ENCODE data around the gene HOXC6.

The HOXC6 gene

DNA sequence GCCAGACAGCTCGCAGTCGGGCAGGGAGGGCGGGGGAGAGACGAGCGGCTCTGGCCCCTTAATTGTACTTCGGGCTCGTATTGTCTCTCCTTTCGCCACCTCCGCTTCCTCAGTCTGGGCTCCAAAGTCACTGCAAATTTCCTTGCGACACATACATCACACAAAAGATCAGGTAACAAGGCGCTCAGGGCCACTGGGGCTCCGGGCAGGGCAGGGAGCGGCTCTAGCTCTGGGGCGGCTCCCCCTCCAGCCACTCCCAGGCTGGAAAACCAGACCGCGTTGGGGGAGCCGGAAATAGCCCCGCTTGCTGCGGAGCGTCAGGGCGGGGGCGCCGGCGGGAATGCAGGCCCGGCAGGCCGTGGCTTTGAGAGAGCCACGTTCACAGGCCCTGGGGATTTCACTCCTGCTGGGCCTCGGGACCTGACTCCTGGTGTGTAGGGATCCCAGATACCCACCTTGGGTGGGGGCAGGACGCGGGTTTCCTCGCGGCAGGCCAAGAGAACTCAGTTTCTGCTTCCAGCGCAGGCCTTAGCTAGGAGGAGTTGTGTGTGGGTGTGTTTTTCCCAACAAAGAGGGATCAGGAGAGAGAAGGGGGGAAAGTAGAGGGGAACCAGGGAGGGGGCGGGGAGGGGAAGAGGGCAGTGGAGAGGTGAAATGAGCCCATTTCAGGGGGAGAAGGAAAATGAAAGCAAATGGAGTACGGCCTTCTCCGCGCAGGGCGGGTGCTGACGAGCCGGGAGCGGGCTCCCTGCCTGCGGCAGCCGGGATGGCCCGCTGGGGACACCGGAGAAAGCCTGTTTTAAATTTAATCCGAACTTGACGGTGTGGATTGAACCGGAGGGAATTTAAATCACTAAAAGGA, 32.6 kb upstream of the HOXC6 start (continued):
- TF ChIP-seq ZIC2 (tag by site-specific recombination; IDR thresholded peaks at IDR 0.05) (peak; percentile 93), OSR2 (tag by site-specific recombination; IDR thresholded peaks at IDR 0.05) (no peak), ZFP69B (tag by site-specific recombination; IDR thresholded peaks at IDR 0.05) (peak; percentile 35; the same call in 1 of the 2 replicates), ZNF600 (tag by site-specific recombination; IDR thresholded peaks at IDR 0.05) (peak; percentile 97), ZSCAN23 (tag by site-specific recombination; IDR thresholded peaks at IDR 0.05) (no peak), ZNF184 (tag by site-specific recombination; IDR thresholded peaks at IDR 0.05) (no peak), MEIS1 (CRISPR knock-in tag; IDR thresholded peaks at IDR 0.05; ENCODE audit: borderline replicate concordance) (no peak), ZNF585B (tag by site-specific recombination; IDR thresholded peaks at IDR 0.05) (no peak), ZNF239 (tag by site-specific recombination; IDR thresholded peaks at IDR 0.05) (0 out of 2 replicates have a peak, but pooled peaks have one; percentile 30), ZNF785 (tag by site-specific recombination; IDR thresholded peaks at IDR 0.05) (no peak), ZNF558 (tag by site-specific recombination; IDR thresholded peaks at IDR 0.05) (no peak), ZNF426 (tag by site-specific recombination; IDR thresholded peaks at IDR 0.05) (no peak), MYNN (tag by site-specific recombination; IDR thresholded peaks at IDR 0.05; ENCODE audit: borderline replicate concordance) (no peak), ZNF837 (tag by site-specific recombination; IDR thresholded peaks at IDR 0.05) (no peak), ZNF221 (tag by site-specific recombination; IDR thresholded peaks at IDR 0.05; ENCODE audit: borderline replicate concordance) (no peak), ZNF768 (tag by site-specific recombination; IDR thresholded peaks at IDR 0.05) (no peak), ZNF514 (tag by site-specific recombination; IDR thresholded peaks at IDR 0.05) (no peak), SCRT1 (tag by site-specific recombination; IDR thresholded peaks at IDR 0.05; ENCODE audit: borderline replicate concordance) (no peak), ZNF530 (tag by site-specific recombination; IDR thresholded peaks at IDR 0.05; ENCODE audit: low read depth) (no peak), GLIS2 (tag by site-specific recombination; IDR thresholded peaks at IDR 0.05) (peak; percentile 81), ZNF2 (tag by site-specific recombination; IDR thresholded peaks at IDR 0.05) (peak; percentile 90), ZNF561 (tag by site-specific recombination; IDR thresholded peaks at IDR 0.05; ENCODE audit: borderline replicate concordance) (peak; percentile 14; the same call in 1 of the 2 replicates), ZBTB21 (tag by site-specific recombination; IDR thresholded peaks at IDR 0.05) (0 out of 2 replicates have a peak, but pooled peaks have one; percentile 9), ZNF404 (tag by site-specific recombination; IDR thresholded peaks at IDR 0.05) (no peak), ZNF292 (tag by site-specific recombination; IDR thresholded peaks at IDR 0.05; ENCODE audit: borderline replicate concordance, low read depth) (no peak), KLF1 (tag by site-specific recombination; IDR thresholded peaks at IDR 0.05) (peak; percentile 96)
- TF ChIP-seq, protein P1, sequence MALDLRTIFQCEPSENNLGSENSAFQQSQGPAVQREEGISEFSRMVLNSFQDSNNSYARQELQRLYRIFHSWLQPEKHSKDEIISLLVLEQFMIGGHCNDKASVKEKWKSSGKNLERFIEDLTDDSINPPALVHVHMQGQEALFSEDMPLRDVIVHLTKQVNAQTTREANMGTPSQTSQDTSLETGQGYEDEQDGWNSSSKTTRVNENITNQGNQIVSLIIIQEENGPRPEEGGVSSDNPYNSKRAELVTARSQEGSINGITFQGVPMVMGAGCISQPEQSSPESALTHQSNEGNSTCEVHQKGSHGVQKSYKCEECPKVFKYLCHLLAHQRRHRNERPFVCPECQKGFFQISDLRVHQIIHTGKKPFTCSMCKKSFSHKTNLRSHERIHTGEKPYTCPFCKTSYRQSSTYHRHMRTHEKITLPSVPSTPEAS (tag by site-specific recombination; IDR thresholded peaks at IDR 0.05), result peak; percentile 28; the same call in 1 of the 2 replicates
- TF ChIP-seq, protein P2, sequence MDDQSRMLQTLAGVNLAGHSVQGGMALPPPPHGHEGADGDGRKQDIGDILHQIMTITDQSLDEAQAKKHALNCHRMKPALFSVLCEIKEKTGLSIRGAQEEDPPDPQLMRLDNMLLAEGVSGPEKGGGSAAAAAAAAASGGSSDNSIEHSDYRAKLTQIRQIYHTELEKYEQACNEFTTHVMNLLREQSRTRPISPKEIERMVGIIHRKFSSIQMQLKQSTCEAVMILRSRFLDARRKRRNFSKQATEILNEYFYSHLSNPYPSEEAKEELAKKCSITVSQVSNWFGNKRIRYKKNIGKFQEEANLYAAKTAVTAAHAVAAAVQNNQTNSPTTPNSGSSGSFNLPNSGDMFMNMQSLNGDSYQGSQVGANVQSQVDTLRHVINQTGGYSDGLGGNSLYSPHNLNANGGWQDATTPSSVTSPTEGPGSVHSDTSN (CRISPR knock-in tag; IDR thresholded peaks at IDR 0.05), result peak; percentile 50
- TF ChIP-seq, protein P3, sequence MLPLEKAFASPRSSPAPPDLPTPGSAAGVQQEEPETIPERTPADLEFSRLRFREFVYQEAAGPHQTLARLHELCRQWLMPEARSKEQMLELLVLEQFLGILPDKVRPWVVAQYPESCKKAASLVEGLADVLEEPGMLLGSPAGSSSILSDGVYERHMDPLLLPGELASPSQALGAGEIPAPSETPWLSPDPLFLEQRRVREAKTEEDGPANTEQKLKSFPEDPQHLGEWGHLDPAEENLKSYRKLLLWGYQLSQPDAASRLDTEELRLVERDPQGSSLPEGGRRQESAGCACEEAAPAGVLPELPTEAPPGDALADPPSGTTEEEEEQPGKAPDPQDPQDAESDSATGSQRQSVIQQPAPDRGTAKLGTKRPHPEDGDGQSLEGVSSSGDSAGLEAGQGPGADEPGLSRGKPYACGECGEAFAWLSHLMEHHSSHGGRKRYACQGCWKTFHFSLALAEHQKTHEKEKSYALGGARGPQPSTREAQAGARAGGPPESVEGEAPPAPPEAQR (tag by site-specific recombination; IDR thresholded peaks at IDR 0.05), result no peak
- TF ChIP-seq, protein P4, sequence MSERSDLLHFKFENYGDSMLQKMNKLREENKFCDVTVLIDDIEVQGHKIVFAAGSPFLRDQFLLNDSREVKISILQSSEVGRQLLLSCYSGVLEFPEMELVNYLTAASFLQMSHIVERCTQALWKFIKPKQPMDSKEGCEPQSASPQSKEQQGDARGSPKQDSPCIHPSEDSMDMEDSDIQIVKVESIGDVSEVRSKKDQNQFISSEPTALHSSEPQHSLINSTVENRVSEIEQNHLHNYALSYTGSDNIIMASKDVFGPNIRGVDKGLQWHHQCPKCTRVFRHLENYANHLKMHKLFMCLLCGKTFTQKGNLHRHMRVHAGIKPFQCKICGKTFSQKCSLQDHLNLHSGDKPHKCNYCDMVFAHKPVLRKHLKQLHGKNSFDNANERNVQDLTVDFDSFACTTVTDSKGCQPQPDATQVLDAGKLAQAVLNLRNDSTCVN (tag by site-specific recombination; optimal IDR thresholded peaks at IDR 0.05), result peak; percentile 43
- TF ChIP-seq, protein P5, sequence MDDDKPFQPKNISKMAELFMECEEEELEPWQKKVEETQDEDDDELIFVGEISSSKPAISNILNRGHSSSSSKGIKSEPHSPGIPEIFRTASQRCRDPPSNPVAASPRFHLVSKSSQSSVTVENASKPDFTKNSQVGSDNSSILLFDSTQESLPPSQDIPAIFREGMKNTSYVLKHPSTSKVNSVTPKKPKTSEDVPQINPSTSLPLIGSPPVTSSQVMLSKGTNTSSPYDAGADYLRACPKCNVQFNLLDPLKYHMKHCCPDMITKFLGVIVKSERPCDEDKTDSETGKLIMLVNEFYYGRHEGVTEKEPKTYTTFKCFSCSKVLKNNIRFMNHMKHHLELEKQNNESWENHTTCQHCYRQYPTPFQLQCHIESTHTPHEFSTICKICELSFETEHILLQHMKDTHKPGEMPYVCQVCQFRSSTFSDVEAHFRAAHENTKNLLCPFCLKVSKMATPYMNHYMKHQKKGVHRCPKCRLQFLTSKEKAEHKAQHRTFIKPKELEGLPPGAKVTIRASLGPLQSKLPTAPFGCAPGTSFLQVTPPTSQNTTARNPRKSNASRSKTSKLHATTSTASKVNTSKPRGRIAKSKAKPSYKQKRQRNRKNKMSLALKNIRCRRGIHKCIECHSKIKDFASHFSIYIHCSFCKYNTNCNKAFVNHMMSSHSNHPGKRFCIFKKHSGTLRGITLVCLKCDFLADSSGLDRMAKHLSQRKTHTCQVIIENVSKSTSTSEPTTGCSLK (tag by site-specific recombination; IDR thresholded peaks at IDR 0.05), result no peak
- TF ChIP-seq, protein P6, sequence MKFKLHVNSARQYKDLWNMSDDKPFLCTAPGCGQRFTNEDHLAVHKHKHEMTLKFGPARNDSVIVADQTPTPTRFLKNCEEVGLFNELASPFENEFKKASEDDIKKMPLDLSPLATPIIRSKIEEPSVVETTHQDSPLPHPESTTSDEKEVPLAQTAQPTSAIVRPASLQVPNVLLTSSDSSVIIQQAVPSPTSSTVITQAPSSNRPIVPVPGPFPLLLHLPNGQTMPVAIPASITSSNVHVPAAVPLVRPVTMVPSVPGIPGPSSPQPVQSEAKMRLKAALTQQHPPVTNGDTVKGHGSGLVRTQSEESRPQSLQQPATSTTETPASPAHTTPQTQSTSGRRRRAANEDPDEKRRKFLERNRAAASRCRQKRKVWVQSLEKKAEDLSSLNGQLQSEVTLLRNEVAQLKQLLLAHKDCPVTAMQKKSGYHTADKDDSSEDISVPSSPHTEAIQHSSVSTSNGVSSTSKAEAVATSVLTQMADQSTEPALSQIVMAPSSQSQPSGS (tag by site-specific recombination; IDR thresholded peaks at IDR 0.05; ENCODE audit: low read depth), result no peak
